ENCODE results near the gene PLEKHO1.
"Not testable (repeated sequence)": the region's sequence is repeated elsewhere in the genome, so short reads cannot be mapped to it uniquely, and the experiment has no call there.

The PLEKHO1 gene

DNA sequence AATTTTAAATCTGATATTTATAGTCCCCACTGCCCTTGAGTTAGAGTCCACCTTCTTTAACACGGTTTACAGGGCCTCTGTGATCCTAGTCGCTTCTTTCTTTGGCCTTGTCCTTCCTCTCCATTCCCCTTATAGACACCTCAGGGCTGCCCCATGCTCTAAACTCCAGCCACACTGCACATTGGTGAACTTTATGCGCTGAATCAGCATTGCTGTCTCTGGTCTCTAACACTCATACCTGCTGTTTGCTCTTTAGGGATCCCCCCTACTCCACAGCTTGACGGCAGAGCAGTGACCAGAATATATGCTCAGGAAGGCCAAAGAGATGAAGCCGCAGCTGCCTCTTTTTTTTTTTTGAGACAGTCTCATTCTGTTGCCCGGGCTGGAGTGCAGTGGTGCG, 30.2 kb downstream of the PLEKHO1 start:
- TF ChIP-seq POLR2A (IDR thresholded peaks at IDR 0.05; ENCODE audit: extremely low read depth, insufficient read length) (no peak), CTCF (IDR thresholded peaks at IDR 0.05; ENCODE audit: low read depth, low read length) (no peak), MYC (IDR thresholded peaks at IDR 0.05; ENCODE audit: low read depth, low read length) (no peak)
- TF ChIP-seq, protein P1, sequence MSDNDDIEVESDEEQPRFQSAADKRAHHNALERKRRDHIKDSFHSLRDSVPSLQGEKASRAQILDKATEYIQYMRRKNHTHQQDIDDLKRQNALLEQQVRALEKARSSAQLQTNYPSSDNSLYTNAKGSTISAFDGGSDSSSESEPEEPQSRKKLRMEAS (IDR thresholded peaks at IDR 0.05; ENCODE audit: low read depth, low read length): no peak
- H3K4me3 ChIP-seq (ENCODE audit: low read depth, low read length): no peak overlapping the region
- DNase-seq (ENCODE audit: low read depth): no peak

DNA sequence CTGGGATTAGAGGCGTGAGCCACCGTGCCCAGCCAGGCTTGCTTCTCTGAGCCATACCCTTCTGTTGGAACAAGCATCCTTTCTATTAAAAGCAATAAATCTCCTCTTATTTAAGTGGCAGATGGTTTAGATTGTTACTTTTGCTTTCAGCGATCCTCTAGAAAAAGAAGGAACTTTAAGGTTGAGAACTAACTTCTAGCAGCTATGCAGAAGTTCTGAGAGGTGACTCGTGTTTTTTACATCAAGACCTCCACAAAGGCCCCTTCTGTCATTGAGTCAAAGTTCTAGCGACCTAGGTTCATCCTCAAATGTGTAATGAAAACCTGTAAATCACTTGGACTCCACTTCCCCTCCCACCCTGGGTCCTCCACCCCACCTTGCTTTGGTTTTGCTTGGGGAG, 30.8 kb downstream of the PLEKHO1 start:
- no peak overlapping the region for H3K4me3 ChIP-seq (ENCODE audit: low read depth, low read length)
- TF ChIP-seq MYC (IDR thresholded peaks at IDR 0.05; ENCODE audit: low read depth, low read length) (no peak), POLR2A (IDR thresholded peaks at IDR 0.05; ENCODE audit: extremely low read depth, insufficient read length) (no peak), CTCF (IDR thresholded peaks at IDR 0.05; ENCODE audit: low read depth, low read length) (no peak)
- TF ChIP-seq, protein P1 (IDR thresholded peaks at IDR 0.05; ENCODE audit: low read depth, low read length): no peak
- no peak for DNase-seq (ENCODE audit: low read depth)

- DNase-seq (ENCODE audit: low read depth): no peak
- TF ChIP-seq, protein P1 (IDR thresholded peaks at IDR 0.05; ENCODE audit: low read depth, low read length): no peak
- TF ChIP-seq MYC (IDR thresholded peaks at IDR 0.05; ENCODE audit: low read depth, low read length) (no peak), POLR2A (IDR thresholded peaks at IDR 0.05; ENCODE audit: extremely low read depth, insufficient read length) (no peak), CTCF (IDR thresholded peaks at IDR 0.05; ENCODE audit: low read depth, low read length) (no peak)
- H3K4me3 ChIP-seq (ENCODE audit: low read depth, low read length): no peak overlapping the region
These were observed 32.5 kb downstream of the PLEKHO1 start for GRCh38 chr1:150182247-150182646.

DNA sequence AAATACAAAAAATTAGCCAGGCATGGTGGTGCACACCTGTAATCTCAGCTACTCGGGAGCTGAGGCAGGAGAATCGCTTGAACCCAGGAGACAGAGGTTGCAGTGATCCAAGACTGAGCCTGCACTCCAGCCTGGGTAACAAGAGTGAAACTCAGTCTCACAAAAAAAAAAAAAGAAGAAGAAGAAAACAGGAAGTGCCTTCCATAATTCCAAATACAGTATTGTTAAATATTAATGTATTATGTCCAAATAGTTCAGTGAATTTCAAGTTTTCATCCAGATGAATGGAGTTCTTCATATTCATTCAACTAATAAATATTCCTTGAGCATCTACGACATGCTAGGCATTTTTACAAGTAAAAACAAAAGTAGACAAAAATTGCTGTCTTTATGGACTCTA, 33.3 kb downstream of the PLEKHO1 start:
- no peak for DNase-seq (ENCODE audit: low read depth)
- TF ChIP-seq MYC (IDR thresholded peaks at IDR 0.05; ENCODE audit: low read depth, low read length) (no peak), POLR2A (IDR thresholded peaks at IDR 0.05; ENCODE audit: extremely low read depth, insufficient read length) (no peak), CTCF (IDR thresholded peaks at IDR 0.05; ENCODE audit: low read depth, low read length) (no peak)
- TF ChIP-seq, protein P1 (IDR thresholded peaks at IDR 0.05; ENCODE audit: low read depth, low read length): no peak
- no peak overlapping the region for H3K4me3 ChIP-seq (ENCODE audit: low read depth, low read length)

DNA sequence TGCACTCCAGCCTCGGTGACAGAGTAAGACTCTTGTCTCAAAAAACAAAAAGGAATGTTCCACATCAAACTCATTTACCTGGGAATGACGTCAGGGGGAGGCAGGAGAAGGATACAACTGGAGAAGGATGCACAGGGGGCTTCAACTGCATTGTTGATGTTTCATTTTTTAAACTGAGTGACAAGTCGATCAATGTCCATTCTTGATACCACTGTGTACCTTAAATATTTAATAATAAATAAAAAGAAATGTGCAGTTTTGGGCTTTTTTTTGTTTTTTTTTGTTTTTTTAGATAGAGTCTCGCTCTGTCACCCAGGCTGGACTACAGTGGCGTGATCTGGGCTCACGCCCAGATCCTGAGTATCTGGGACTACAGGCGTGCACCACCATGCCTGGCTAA, 35.8 kb downstream of the PLEKHO1 start:
- TF ChIP-seq, protein P1 (IDR thresholded peaks at IDR 0.05; ENCODE audit: low read depth, low read length): no peak
- no peak for TF ChIP-seq MYC (IDR thresholded peaks at IDR 0.05; ENCODE audit: low read depth, low read length)
- TF ChIP-seq CTCF (IDR thresholded peaks at IDR 0.05; ENCODE audit: low read depth, low read length): no peak
- TF ChIP-seq POLR2A (IDR thresholded peaks at IDR 0.05; ENCODE audit: extremely low read depth, insufficient read length): no peak
- no peak for DNase-seq (ENCODE audit: low read depth)
- H3K4me3 ChIP-seq (ENCODE audit: low read depth, low read length): no peak overlapping the region

- H3K4me3 ChIP-seq (ENCODE audit: low read depth, low read length): peak overlapping the region; percentile 7
- not testable (repeated sequence) for DNase-seq (ENCODE audit: low read depth)
These were observed 36.7 kb downstream of the PLEKHO1 start for GRCh38 chr1:150186438-150186788.
